OCI-LY3 (cell line): Measurements from ENCODE around the gene FFAR3.
"Not testable (repeated sequence)": the region's sequence is repeated elsewhere in the genome, so short reads cannot be mapped to it uniquely, and the experiment has no call there.

Experiments
- H2AFZ ChIP-seq: fragments of 200-600, 300-600 bp; shearing (Covaris generic); 2 replicates; pipeline ENCODE4 v1.6.0; 2014; ENCODE audit warnings: antibody characterized with exemption, low read depth, low read length
- H3K27ac ChIP-seq: fragments of 200-600, 300-600 bp; sonication (generic); 2 replicates; pipeline ENCODE4 v1.5.1; 2014; ENCODE audit warnings: mild to moderate bottlenecking, low read length, moderate library complexity, mixed read lengths
- H3K27me3 ChIP-seq: fragments of 200-600, 300-600 bp; sonication (generic); 2 replicates; pipeline ENCODE4 v1.6.1; 2014; ENCODE audit warnings: low read depth, low read length, mixed read lengths
- H3K36me3 ChIP-seq: fragments of 200-600, 300-600 bp; sonication (generic); replicated peaks from 2 replicates; pipeline ENCODE3; 2014; ENCODE audit warnings: low read depth, low read length, mixed read lengths
- H3K4me1 ChIP-seq: fragments of 300-600, 200-600 bp; sonication (generic); 2 replicates; pipeline ENCODE4 v1.6.1; 2014; ENCODE audit warnings: low read length, mixed read lengths
- H3K4me2 ChIP-seq: fragments of 200-600, 300-600 bp; sonication (generic); 2 replicates; pipeline ENCODE4 v1.6.1; 2014; ENCODE audit warnings: low read length, mixed read lengths
- H3K4me3 ChIP-seq: fragments of 300-600, 200-600 bp; sonication (generic); 2 replicates; pipeline ENCODE4 v1.5.1; 2014; ENCODE audit warnings: antibody characterized with exemption, mild to moderate bottlenecking, low read length, moderate library complexity
- H3K79me2 ChIP-seq: fragments of 300-600, 200-600 bp; shearing (Covaris generic); 2 replicates; pipeline ENCODE4 v1.6.1; 2014; ENCODE audit warnings: mild to moderate bottlenecking, low read length, mixed read lengths
- H3K9ac ChIP-seq: fragments of 300-600, 200-600 bp; shearing (Covaris generic); 2 replicates; pipeline ENCODE4 v1.6.0; 2014; ENCODE audit warnings: mild to moderate bottlenecking, low read length, moderate library complexity
- H3K9me3 ChIP-seq: fragments of 200-600, 300-600 bp; shearing (Covaris generic); 2 replicates; pipeline ENCODE4 v1.6.1; 2014; ENCODE audit warnings: low read length, mixed read lengths; ENCODE audit not compliant: insufficient read depth
- H4K20me1 ChIP-seq: fragments of 200-600, 300-600 bp; sonication (generic); 2 replicates; pipeline ENCODE4 v1.6.1; 2016; ENCODE audit warnings: low read length, mixed read lengths; ENCODE audit not compliant: insufficient read depth
- CTCF ChIP-seq: fragments of 200-600, 300-600 bp; sonication (generic); IDR thresholded peaks from 2 replicates; pipeline ENCODE4 v1.5.1; 2014; ENCODE audit warnings: antibody characterized with exemption, low read length, low read depth
- EZH2phosphoT487 ChIP-seq: fragments of 200-600 bp; shearing (Covaris generic); IDR thresholded peaks from 2 replicates; pipeline ENCODE4 v1.6.1; 2018; ENCODE audit warnings: antibody characterized with exemption, mixed run types, low read depth

The FFAR3 gene

GRCh38 chr19:35378356-35378755 lies 20.1 kb downstream of the FFAR3 start:
- no peak overlapping the region for H3K9ac ChIP-seq
- H3K4me1 ChIP-seq, result peaks cover 12% of the 10 kb centered on the region
- no peaks in the 10 kb centered on the region for H4K20me1 ChIP-seq
- no peak overlapping the region for H2AFZ ChIP-seq
- no peaks in the 10 kb centered on the region for H3K79me2 ChIP-seq
- no peaks in the 10 kb centered on the region for H3K36me3 ChIP-seq
- H3K27me3 ChIP-seq, result peaks cover 51% of the 10 kb centered on the region
- H3K9me3 ChIP-seq, result peaks cover 5% of the 10 kb centered on the region; the same call in 1 of the 2 replicates
- no peak overlapping the region for H3K4me3 ChIP-seq
- TF ChIP-seq EZH2phosphoT487 (no peak), CTCF (no peak)
- H3K27ac ChIP-seq, result no peak overlapping the region
- H3K4me2 ChIP-seq, result no peak overlapping the region

GRCh38 chr19:35379545-35379944 lies 21.3 kb downstream of the FFAR3 start:
- peaks cover 51% of the 10 kb centered on the region for H3K27me3 ChIP-seq

GRCh38 chr19:35379992-35380391 lies 21.7 kb downstream of the FFAR3 start:
- H3K9ac ChIP-seq, result no peak overlapping the region
- peaks cover 16% of the 10 kb centered on the region; the same call in 1 of the 2 replicates for H3K9me3 ChIP-seq
- no peak overlapping the region for H3K27ac ChIP-seq
- TF ChIP-seq CTCF (no peak), EZH2phosphoT487 (no peak)
- H4K20me1 ChIP-seq, result no peaks in the 10 kb centered on the region
- H3K4me3 ChIP-seq, result no peak overlapping the region
- H3K4me1 ChIP-seq, result peaks cover 5% of the 10 kb centered on the region
- H3K79me2 ChIP-seq, result no peaks in the 10 kb centered on the region
- no peak overlapping the region for H2AFZ ChIP-seq
- H3K4me2 ChIP-seq, result no peak overlapping the region
- no peaks in the 10 kb centered on the region for H3K36me3 ChIP-seq
- H3K27me3 ChIP-seq, result peaks cover 50% of the 10 kb centered on the region

More at GRCh38 chr19:35379545-35379944, 21.3 kb downstream of the FFAR3 start:
- H2AFZ ChIP-seq, H3K4me2 ChIP-seq, H4K20me1 ChIP-seq, H3K9ac ChIP-seq, H3K27ac ChIP-seq, H3K36me3 ChIP-seq, H3K4me1 ChIP-seq, H3K79me2 ChIP-seq, H3K4me3 ChIP-seq: not testable (repeated sequence)
- H3K9me3 ChIP-seq, result peaks cover 12% of the 10 kb centered on the region; the same call in 1 of the 2 replicates

GRCh38 chr19:35380450-35381124 lies 22.3 kb downstream of the FFAR3 start:
- no peaks in the 10 kb centered on the region for H3K36me3 ChIP-seq
- no peak overlapping the region for H3K9ac ChIP-seq
- no peak overlapping the region for H3K4me3 ChIP-seq
- H2AFZ ChIP-seq, result no peak overlapping the region
- H3K4me1 ChIP-seq, result 0 out of 2 replicates have a peak, but pooled peaks cover 4% of the 10 kb centered on the region
- TF ChIP-seq EZH2phosphoT487, result no peak
- TF ChIP-seq CTCF, result no peak
- no peak overlapping the region for H3K4me2 ChIP-seq
- no peaks in the 10 kb centered on the region for H4K20me1 ChIP-seq
- H3K27me3 ChIP-seq, result peaks cover 50% of the 10 kb centered on the region
- H3K79me2 ChIP-seq, result no peaks in the 10 kb centered on the region
- H3K27ac ChIP-seq, result no peak overlapping the region
- H3K9me3 ChIP-seq, result peaks cover 18% of the 10 kb centered on the region; the same call in 1 of the 2 replicates
